GM19395 (cell line): Measurements from ENCODE around the gene CTRB2.
"Not testable (repeated sequence)": the region's sequence is repeated elsewhere in the genome, so short reads cannot be mapped to it uniquely, and the experiment has no call there.

Experiments used
- ATAC-seq: cut with Tn5 transposase; IDR thresholded peaks from one replicate; pipeline ENCODE4 v1.9.1; 2021; ENCODE audit warnings: mild to moderate bottlenecking, moderate library complexity; ENCODE audit not compliant: unreplicated experiment

Gene CTRB2

GRCh38 chr16:75227361-75228142 is 20.6 kb upstream of the CTRB2 start:
- no peak for ATAC-seq

GRCh38 chr16:75226550-75227360 is 19.8 kb upstream of the CTRB2 start:
- ATAC-seq, result no peak

- ATAC-seq, result no peak
Observed at GRCh38 chr16:75225678-75226515, 18.9 kb upstream of the CTRB2 start.

- no peak for ATAC-seq
Observed at GRCh38 chr16:75225092-75225491, 18.1 kb upstream of the CTRB2 start.

- no peak for ATAC-seq
Observed at GRCh38 chr16:75224306-75225082, 17.5 kb upstream of the CTRB2 start.

- ATAC-seq, result not testable (repeated sequence)
Observed at GRCh38 chr16:75223129-75223528, 16.2 kb upstream of the CTRB2 start.

- no peak for ATAC-seq
Observed at GRCh38 chr16:75222271-75222783, 15.4 kb upstream of the CTRB2 start.

- ATAC-seq, result peak; percentile 40
Observed at GRCh38 chr16:75219838-75220237, 12.9 kb upstream of the CTRB2 start.

GRCh38 chr16:75219088-75219487 is 12.1 kb upstream of the CTRB2 start:
- no peak for ATAC-seq

GRCh38 chr16:75218256-75219076 is 11.5 kb upstream of the CTRB2 start, which contains the start of gene CTRB1:
Gene CTRB1, plus strand, starts transcription at chr16:75218988. Its CDS starts 20 bp downstream, at chr16:75219008.
- peak; percentile 81 for ATAC-seq

- no peak for ATAC-seq
Observed at GRCh38 chr16:75217389-75217851, 10.5 kb upstream of the CTRB2 start.

- no peak for ATAC-seq
Observed at GRCh38 chr16:75216576-75216975, 9.6 kb upstream of the CTRB2 start.

GRCh38 chr16:75216127-75216526 is 9.2 kb upstream of the CTRB2 start:
- no peak for ATAC-seq

GRCh38 chr16:75211286-75211685 is 4.3 kb upstream of the CTRB2 start:
- not testable (repeated sequence) for ATAC-seq

GRCh38 chr16:75209944-75210343 is 3.0 kb upstream of the CTRB2 start:
- no peak for ATAC-seq

GRCh38 chr16:75209514-75209913 is 2.6 kb upstream of the CTRB2 start:
- not testable (repeated sequence) for ATAC-seq

- ATAC-seq, result no peak
Observed at GRCh38 chr16:75208861-75209505, 2.0 kb upstream of the CTRB2 start.

- no peak for ATAC-seq
Observed at GRCh38 chr16:75208242-75208825, 1.4 kb upstream of the CTRB2 start.
